Lower leg skin (tissue), 3 donors: ENCODE data around the gene DLST.

Experiments
- POLR2A ChIP-seq, 2 donors: fragments of 450-650 bp; IDR thresholded peaks; one replicate each; pipeline ENCODE4 v1.6.1; 2016 to 2017; ENCODE audit warnings: antibody characterized with exemption in 2 of 2, mild to moderate bottlenecking in 1 of 2, moderate library complexity in 1 of 2
- TF ChIP-seq, protein P1 (sequence below), 3 donors: fragments of 450-650 bp; IDR thresholded peaks; one replicate each; pipeline ENCODE4 v1.5.1; 2016; ENCODE audit warnings: antibody characterized with exemption in 3 of 3, mild to moderate bottlenecking in 3 of 3, moderate library complexity in 2 of 3

DNA sequence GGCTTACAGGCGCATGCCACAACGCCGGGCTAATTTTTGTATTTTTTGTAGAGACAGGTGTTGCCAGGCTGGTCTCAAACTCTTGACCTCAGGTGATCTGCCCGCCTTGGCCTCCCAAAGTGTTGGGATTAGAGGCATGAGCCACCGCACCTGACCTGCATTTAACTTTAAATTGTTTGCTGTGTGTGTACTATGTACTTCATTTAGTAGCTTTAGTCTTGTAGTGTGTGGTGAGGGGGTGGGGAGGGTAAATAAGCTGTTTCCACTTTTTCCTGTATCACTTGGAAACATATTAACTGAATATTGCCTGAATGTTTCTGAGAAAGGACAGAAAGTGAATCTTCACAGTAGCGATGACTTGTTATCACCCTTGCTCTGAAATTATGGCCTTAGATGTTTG, 8.5 kb downstream of the DLST start:
- TF ChIP-seq, protein P1, sequence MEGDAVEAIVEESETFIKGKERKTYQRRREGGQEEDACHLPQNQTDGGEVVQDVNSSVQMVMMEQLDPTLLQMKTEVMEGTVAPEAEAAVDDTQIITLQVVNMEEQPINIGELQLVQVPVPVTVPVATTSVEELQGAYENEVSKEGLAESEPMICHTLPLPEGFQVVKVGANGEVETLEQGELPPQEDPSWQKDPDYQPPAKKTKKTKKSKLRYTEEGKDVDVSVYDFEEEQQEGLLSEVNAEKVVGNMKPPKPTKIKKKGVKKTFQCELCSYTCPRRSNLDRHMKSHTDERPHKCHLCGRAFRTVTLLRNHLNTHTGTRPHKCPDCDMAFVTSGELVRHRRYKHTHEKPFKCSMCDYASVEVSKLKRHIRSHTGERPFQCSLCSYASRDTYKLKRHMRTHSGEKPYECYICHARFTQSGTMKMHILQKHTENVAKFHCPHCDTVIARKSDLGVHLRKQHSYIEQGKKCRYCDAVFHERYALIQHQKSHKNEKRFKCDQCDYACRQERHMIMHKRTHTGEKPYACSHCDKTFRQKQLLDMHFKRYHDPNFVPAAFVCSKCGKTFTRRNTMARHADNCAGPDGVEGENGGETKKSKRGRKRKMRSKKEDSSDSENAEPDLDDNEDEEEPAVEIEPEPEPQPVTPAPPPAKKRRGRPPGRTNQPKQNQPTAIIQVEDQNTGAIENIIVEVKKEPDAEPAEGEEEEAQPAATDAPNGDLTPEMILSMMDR (IDR thresholded peaks at IDR 0.05): no peak
- no peak for TF ChIP-seq POLR2A (IDR thresholded peaks at IDR 0.05)
